Endothelial cell of umbilical vein (primary cell): ENCODE data around the gene CCDC74B.

Experiments
- GATA2 ChIP-seq: IDR thresholded peaks from 2 replicates; pipeline ENCODE4 v1.7.0; 2011; ENCODE audit warnings: low read depth, mild to moderate bottlenecking, moderate library complexity, mixed read lengths, low read length; ENCODE audit not compliant: insufficient read length, insufficient read depth
- MAX ChIP-seq: IDR thresholded peaks from 2 replicates; pipeline ENCODE4 v1.6.1; 2011; ENCODE audit not compliant: insufficient read depth, insufficient read length
- POLR2A ChIP-seq: IDR thresholded peaks from 2 replicates; pipeline ENCODE4 v1.6.1; 2012; ENCODE audit warnings: low read depth, mild to moderate bottlenecking, control low read depth, low read length
- POLR2AphosphoS5 ChIP-seq: IDR thresholded peaks from 2 replicates; pipeline ENCODE4 v1.6.1; 2012; ENCODE audit warnings: low read depth, mild to moderate bottlenecking, control low read depth, low read length, moderate library complexity; ENCODE audit not compliant: insufficient read depth
- TF ChIP-seq, protein P1 (sequence below), 2 donors: IDR thresholded peaks; 1 replicate in 1 of 2; 2 replicates in 1 of 2; pipeline ENCODE4 v1.5.1; 2011; ENCODE audit warnings: low read length in 2 of 2, mild to moderate bottlenecking in 2 of 2, moderate library complexity in 2 of 2, control low read depth in 1 of 2, inconsistent platforms in 1 of 2, low read depth in 1 of 2; ENCODE audit not compliant: insufficient read depth in 1 of 2; ENCODE audit errors: extremely low read depth in 1 of 2

GRCh38 chr2:130183512-130184373 is 38.8 kb upstream of the CCDC74B start:
- TF ChIP-seq POLR2AphosphoS5: no peak
- TF ChIP-seq, protein P1, sequence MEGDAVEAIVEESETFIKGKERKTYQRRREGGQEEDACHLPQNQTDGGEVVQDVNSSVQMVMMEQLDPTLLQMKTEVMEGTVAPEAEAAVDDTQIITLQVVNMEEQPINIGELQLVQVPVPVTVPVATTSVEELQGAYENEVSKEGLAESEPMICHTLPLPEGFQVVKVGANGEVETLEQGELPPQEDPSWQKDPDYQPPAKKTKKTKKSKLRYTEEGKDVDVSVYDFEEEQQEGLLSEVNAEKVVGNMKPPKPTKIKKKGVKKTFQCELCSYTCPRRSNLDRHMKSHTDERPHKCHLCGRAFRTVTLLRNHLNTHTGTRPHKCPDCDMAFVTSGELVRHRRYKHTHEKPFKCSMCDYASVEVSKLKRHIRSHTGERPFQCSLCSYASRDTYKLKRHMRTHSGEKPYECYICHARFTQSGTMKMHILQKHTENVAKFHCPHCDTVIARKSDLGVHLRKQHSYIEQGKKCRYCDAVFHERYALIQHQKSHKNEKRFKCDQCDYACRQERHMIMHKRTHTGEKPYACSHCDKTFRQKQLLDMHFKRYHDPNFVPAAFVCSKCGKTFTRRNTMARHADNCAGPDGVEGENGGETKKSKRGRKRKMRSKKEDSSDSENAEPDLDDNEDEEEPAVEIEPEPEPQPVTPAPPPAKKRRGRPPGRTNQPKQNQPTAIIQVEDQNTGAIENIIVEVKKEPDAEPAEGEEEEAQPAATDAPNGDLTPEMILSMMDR (IDR thresholded peaks at IDR 0.05; ENCODE audit: extremely low read depth in 1 of 2, insufficient read depth in 1 of 2, low read depth in 1 of 2, low read length in 2 of 2): no peak
- no peak for TF ChIP-seq POLR2A
- TF ChIP-seq MAX: no peak
- no peak for TF ChIP-seq GATA2
